BLaER1 (cell line): ENCODE data around the gene TMEM94.
"Not testable (repeated sequence)": the region's sequence is repeated elsewhere in the genome, so short reads cannot be mapped to it uniquely, and the experiment has no call there.

Experiments
- H3K27ac ChIP-seq: shearing (Covaris generic); formaldehyde crosslinking; 2 replicates; pipeline ENCODE4 v1.8.1; 2022
- H3K27me3 ChIP-seq: shearing (Covaris generic); formaldehyde crosslinking; 2 replicates; pipeline ENCODE4 v1.8.1; 2022
- H3K36me3 ChIP-seq: shearing (Covaris generic); formaldehyde crosslinking; 2 replicates; pipeline ENCODE4 v1.8.1; 2022
- H3K4me1 ChIP-seq: shearing (Covaris generic); formaldehyde crosslinking; 2 replicates; pipeline ENCODE4 v1.8.1; 2022
- H3K4me2 ChIP-seq: shearing (Covaris generic); formaldehyde crosslinking; 2 replicates; pipeline ENCODE4 v1.8.1; 2022
- H3K4me3 ChIP-seq: shearing (Covaris generic); formaldehyde crosslinking; 2 replicates; pipeline ENCODE4 v1.8.1; 2022
- H3K9ac ChIP-seq: shearing (Covaris generic); formaldehyde crosslinking; 2 replicates; pipeline ENCODE4 v1.8.1; 2022
- H3K9me3 ChIP-seq: shearing (Covaris generic); formaldehyde crosslinking; 2 replicates; pipeline ENCODE4 v1.8.1; 2022
- H4K20me1 ChIP-seq: shearing (Covaris generic); formaldehyde crosslinking; 2 replicates; pipeline ENCODE4 v1.8.1; 2022
- Cebpa-rat ChIP-seq: shearing (Covaris generic); IDR thresholded peaks from 2 replicates; pipeline ENCODE4 v1.8.1; 2022

Gene TMEM94

DNA sequence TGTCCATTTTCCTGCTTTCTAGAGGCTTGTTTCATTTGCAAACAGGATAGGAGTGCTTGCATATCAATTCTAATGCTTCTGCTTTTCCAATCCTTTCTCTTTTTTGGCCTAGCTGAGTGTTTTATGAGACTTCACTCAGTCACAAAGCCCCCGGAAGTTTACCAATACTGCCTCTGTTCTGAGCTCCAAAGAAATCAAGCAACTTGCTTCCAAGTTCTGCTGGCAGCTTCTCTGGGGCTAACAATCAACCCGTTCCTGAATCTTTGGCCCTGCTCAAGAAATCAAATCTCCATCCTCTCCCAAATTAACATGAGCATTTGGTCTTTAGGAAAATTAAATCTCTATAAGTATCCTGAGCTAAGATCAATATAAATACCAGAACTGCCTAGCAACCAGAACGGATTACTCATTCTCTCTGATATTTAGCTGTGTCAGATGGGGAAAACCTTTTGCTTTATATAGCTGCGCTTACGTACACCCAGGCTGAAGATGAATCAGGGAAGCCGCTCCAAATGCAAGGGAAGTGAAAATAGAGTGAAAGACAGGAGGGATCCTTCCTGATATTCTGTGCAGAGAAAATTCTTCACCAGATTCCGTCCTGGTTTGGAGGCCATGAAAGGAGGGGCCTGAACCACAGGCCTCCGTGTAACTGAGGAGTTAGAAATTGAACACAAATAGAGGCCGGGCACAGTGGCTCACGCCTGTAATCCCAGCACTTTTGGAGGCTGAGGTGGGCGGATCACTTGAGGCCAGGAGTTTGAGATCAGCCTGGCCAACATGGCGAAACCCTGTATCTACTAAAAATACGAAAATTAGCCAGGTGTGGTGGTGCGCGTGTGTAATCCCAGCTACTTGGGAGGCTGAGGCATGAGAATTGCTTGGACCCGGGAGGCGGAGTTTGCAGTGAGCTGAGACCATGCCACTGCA is 27.6 kb upstream of the TMEM94 start:
- H3K36me3 ChIP-seq = no peaks in the 10 kb centered on the region
- no peaks in the 10 kb centered on the region for H4K20me1 ChIP-seq
- H3K4me1 ChIP-seq = peaks cover 85% of the 10 kb centered on the region
- no peaks in the 10 kb centered on the region for H3K27me3 ChIP-seq
- peak overlapping the region; percentile 81 for H3K27ac ChIP-seq
- TF ChIP-seq Cebpa-rat = no peak
- H3K4me3 ChIP-seq = no peak overlapping the region
- H3K4me2 ChIP-seq = peak overlapping the region; percentile 47
- H3K9ac ChIP-seq = peak overlapping the region; percentile 54; the same call in 1 of the 2 replicates
- H3K9me3 ChIP-seq = no peaks in the 10 kb centered on the region

DNA sequence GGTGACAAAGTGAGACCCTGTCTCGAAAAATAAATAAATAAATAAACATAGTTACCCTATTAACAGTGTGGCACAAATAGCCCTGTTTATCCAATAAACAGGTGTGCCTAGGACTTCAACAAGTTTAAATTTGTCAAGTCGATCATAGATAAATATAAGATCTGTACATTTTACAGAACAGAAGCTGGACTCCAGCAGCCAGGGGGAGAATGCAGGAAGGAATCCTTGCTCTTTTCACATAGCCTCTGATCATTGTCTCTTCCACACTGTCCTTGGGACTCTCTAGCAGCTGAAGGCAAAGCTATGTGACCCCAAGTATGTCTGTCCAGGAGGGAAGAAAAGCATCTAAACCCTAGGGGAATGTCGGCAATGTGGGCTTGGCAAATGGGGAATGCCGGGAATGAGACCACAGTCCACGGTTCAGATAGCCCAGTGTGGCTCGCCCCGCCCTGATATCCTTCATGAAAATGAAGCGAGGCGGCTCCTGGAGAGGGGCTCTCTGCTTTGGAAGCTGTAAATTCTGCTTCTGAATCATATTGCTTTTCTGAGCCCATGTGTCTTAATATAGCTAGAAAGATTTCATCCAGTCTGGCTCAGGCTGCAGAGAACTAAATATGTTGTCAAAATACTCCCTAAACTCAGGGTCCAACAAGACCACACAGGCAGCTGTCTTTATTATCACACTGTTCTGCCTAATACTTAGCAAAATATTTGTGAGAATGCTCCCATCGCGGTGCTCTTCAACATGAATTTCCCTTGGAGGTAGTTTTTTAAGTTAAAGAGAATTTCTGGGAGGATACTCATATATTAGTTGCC is 26.1 kb upstream of the TMEM94 start:
- Histone ChIP-seq H3K27ac (peak overlapping the region; percentile 81), H3K36me3 (no peaks in the 10 kb centered on the region), H3K4me1 (peaks cover 90% of the 10 kb centered on the region), H3K4me3 (no peak overlapping the region), H3K27me3 (no peaks in the 10 kb centered on the region), H3K9ac (peak overlapping the region; percentile 26; the same call in 1 of the 2 replicates), H3K9me3 (no peaks in the 10 kb centered on the region), H3K4me2 (peak overlapping the region; percentile 49), H4K20me1 (no peaks in the 10 kb centered on the region)
- TF ChIP-seq Cebpa-rat = no peak

DNA sequence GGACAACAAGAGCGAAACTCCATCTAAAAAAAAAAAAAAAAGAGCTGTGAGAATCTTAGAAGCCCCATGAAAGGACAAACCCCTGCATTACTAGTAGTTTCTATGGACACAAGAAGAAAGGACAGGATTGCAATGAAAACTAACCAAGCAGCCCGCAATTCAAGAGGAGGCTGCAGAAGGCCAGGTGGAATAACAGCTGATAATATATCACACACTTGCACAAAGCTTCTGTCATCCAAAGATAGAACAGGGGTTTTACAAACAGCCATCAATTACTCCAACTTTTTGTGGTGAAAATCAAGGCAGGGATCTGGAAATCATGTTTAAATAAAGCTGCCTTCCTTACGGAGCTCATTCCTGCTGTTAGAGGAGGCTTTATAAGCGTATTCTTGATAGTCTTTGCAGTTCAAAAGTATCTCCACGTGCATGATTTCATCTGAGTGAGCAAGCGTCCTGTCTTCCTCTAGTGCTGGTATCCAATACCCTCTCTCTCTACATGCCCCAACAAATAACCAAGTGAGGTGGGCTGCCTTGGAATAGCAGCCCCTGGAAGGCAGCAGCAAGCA is 23.1 kb upstream of the TMEM94 start:
- no peaks in the 10 kb centered on the region for H3K27me3 ChIP-seq
- no peak for TF ChIP-seq Cebpa-rat
- H3K4me1 ChIP-seq = peaks cover 76% of the 10 kb centered on the region

DNA sequence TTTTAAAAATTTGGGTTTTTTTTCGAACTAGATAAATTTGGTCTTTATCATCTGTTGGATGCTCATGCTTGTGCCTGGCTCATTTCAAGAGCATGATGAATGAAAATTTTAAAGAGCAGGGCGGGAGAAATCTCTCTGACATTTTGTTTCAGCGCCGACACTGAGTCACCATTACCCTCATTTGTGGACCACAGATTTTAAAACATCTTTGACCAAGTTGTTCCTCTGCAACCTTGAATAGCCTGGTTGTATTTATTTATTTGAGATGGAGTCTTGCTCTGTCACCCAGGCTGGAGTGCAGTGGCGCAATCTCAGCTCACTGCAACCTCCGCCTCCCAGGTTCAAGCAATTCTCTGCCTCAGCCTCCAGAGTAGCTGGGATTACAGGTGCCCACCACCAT is 22.0 kb upstream of the TMEM94 start:
- H3K27me3 ChIP-seq, H3K9me3 ChIP-seq, H3K9ac ChIP-seq, H3K4me3 ChIP-seq, H4K20me1 ChIP-seq, H3K27ac ChIP-seq, H3K36me3 ChIP-seq, H3K4me2 ChIP-seq: not testable (repeated sequence)
- peaks cover 65% of the 10 kb centered on the region for H3K4me1 ChIP-seq

More for the DNA sequence above, 23.1 kb upstream of the TMEM94 start:
- Histone ChIP-seq H3K4me3 (no peak overlapping the region), H3K27ac (no peak overlapping the region), H3K9ac (no peak overlapping the region), H3K9me3 (no peaks in the 10 kb centered on the region), H4K20me1 (no peaks in the 10 kb centered on the region), H3K4me2 (peak overlapping the region; percentile 5; the same call in 1 of the 2 replicates), H3K36me3 (no peaks in the 10 kb centered on the region)

DNA sequence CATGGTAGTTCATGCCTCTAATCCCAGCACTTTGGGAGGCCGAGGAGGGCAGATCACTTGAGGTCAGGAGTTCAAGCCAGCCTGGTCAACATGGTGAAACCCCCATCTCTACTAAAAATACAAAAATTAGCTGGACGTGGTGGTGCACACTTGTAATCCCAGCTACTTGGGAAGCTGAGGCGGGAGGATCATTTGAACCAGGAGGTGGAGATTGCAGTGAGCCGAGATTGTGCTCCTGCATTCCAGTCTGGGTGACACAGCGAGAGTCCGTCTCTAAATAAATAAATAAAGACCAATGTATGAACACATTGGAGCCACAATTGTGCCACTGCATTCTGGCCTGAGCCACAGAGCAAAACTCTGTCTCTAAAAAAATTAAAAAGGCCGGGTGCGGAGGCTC is 19.0 kb upstream of the TMEM94 start:
- H3K9ac ChIP-seq, H3K4me2 ChIP-seq, H3K27me3 ChIP-seq, H3K27ac ChIP-seq, H3K4me3 ChIP-seq, H3K36me3 ChIP-seq, H3K9me3 ChIP-seq, H4K20me1 ChIP-seq: not testable (repeated sequence)
- H3K4me1 ChIP-seq = peaks cover 53% of the 10 kb centered on the region

DNA sequence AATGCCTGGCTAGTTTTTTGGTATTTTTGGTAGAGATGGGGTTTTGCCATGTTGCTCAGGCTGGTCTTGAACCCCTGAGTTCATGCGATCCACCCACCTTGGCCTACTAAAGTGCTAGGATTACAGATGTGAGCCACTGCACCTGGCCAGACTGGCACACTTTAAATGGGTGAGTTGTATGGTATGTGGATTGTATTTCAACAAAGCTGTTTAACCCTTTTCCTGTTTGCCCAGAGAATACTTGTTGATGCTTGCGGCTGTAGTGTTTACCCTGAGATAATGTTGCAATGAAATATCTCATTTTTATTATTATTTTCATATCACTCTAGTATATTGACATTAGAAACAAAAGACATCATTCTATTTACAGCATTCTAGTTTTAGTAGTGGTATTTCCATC is 17.1 kb upstream of the TMEM94 start:
- Histone ChIP-seq H3K4me1 (peaks cover 49% of the 10 kb centered on the region), H3K9me3 (no peaks in the 10 kb centered on the region), H3K4me2 (no peak overlapping the region), H4K20me1 (no peaks in the 10 kb centered on the region), H3K36me3 (no peaks in the 10 kb centered on the region), H3K9ac (no peak overlapping the region), H3K27me3 (no peaks in the 10 kb centered on the region), H3K27ac (no peak overlapping the region), H3K4me3 (no peak overlapping the region)
- no peak for TF ChIP-seq Cebpa-rat

DNA sequence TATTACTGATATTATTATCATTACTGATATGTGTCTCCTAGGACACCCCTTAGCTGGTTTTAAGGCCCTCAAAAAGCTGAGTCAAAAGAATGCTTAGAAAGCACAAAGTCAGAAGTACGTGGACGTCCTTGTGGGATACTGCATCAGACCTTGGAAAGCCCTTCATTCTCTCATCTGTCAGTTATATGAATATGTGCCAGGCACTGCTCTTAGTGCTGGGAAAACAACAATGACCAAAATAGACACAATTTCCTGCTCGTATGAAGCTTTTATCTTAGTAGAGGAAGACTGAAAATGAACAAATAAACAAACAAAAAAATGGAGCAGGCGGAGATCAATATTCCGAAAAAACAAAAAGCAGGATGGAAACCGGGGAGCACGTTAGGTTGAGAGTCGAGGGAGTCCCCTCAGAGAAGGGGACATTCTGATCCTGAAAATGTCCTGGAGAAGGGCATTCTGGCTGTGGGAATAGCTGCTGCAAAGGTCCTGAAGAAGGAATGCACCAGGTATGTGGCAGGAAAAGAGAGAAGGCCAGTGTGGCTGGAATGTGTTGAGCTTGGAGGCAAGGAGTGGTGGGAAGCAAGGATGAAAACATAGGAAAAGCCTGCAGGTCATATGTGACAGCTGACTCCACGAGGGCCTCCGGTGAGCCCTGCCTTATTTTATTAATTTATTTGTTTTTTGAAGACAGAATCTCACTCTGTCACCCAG is 15.5 kb upstream of the TMEM94 start:
- H3K27me3 ChIP-seq = no peaks in the 10 kb centered on the region
- peaks cover 51% of the 10 kb centered on the region for H3K4me1 ChIP-seq
- no peaks in the 10 kb centered on the region for H3K9me3 ChIP-seq
- H3K9ac ChIP-seq = peak overlapping the region; percentile 32; the same call in 1 of the 2 replicates
- H4K20me1 ChIP-seq = no peaks in the 10 kb centered on the region
- TF ChIP-seq Cebpa-rat = no peak
- H3K4me3 ChIP-seq = no peak overlapping the region
- no peak overlapping the region for H3K27ac ChIP-seq
- peak overlapping the region; percentile 50 for H3K4me2 ChIP-seq
- no peaks in the 10 kb centered on the region for H3K36me3 ChIP-seq

DNA sequence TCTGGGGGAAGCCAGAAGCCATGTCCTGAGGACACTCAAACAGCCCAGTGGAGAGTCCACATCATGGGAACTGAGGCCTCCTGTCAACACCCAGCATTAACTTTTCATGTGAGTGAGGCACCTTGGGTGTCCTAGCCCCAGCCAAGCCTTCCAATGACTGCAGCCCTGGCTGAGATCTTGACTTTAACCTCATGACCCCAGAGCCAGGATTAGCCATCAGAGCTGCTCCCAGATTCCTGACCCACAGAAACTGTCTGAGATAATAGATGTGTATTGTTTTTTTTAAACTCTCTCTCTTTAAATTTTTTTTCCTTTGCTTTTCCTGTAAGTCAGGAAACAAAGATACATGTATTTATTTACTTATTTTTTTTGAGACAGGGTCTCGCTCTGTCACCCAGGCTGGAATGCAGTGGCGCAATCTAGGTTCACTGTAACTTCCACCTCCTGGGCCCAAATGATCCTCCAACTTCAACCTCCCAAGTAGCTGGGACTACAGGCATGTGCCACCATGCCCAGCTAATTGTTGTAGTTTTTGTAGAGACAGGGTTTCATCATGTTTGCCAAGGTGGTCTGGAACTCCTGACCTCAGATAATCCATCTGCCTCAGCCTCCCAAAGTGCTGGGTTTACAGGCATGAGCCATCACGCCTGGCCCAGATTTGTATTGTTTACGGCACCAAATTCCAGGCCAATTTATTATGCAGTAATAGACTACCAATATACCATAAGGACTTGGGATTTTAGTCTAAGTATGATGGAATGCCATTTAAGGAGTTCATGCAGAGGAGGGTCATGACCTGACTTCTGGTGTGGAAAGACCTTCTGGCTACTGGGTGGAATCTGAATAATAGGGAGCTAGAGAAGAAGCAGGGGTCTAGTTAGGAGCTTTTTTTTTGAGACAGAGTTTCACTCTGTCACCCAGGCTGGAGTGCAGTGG is 14.0 kb upstream of the TMEM94 start:
- Histone ChIP-seq H3K9ac (no peak overlapping the region), H3K9me3 (no peaks in the 10 kb centered on the region), H3K4me3 (no peak overlapping the region), H3K27me3 (no peaks in the 10 kb centered on the region), H3K4me2 (no peak overlapping the region), H3K4me1 (peaks cover 44% of the 10 kb centered on the region), H4K20me1 (no peaks in the 10 kb centered on the region), H3K27ac (peak overlapping the region; percentile 24; the same call in 1 of the 2 replicates), H3K36me3 (no peaks in the 10 kb centered on the region)
- no peak for TF ChIP-seq Cebpa-rat
